Osteocyte (in vitro differentiated cells): Measurements from ENCODE around the gene EXOC6B. TPM values are rescaled to one million over a fixed set of nuclear protein-coding genes. Genes with fewer than 3 reads are reported as not detected.
A peak's percentile ranks its signal among the peaks of the same experiment; 100 is the strongest.

Source experiments
- DNase-seq: peaks from one replicate; pipeline ENCODE4 v3.0.0; 2021; ENCODE audit warnings: mixed read lengths; ENCODE audit not compliant: unreplicated experiment; ENCODE audit errors: extremely low spot score
- H3K27ac Mint-ChIP-seq: one replicate; pipeline ENCODE4 v1.8.0; 2021; ENCODE audit warnings: mild to moderate bottlenecking, mixed read lengths; ENCODE audit not compliant: unreplicated experiment
- H3K27me3 Mint-ChIP-seq: one replicate; pipeline ENCODE4 v1.8.0; 2021; ENCODE audit warnings: mixed read lengths; ENCODE audit not compliant: unreplicated experiment
- H3K36me3 Mint-ChIP-seq: one replicate; pipeline ENCODE4 v1.8.0; 2021; ENCODE audit warnings: mixed read lengths; ENCODE audit not compliant: unreplicated experiment
- H3K4me1 Mint-ChIP-seq: one replicate; pipeline ENCODE4 v1.8.0; 2021; ENCODE audit warnings: mixed read lengths; ENCODE audit not compliant: unreplicated experiment
- H3K4me3 Mint-ChIP-seq: one replicate; pipeline ENCODE4 v1.8.0; 2021; ENCODE audit warnings: mild to moderate bottlenecking, moderate library complexity, mixed read lengths; ENCODE audit not compliant: unreplicated experiment
- H3K9me3 Mint-ChIP-seq: one replicate; pipeline ENCODE4 v1.8.0; 2021; ENCODE audit warnings: mixed read lengths; ENCODE audit not compliant: unreplicated experiment
- total RNA-seq: library from RNA; stranded (reverse); gene quantifications from 2 replicates; pipeline ENCODE4 v1.2.1, GENCODE V29; 2021
- TF ChIP-seq, protein P1 (sequence below): fragments of 200-600 bp; sonication (generic); IDR thresholded peaks from 2 replicates; pipeline ENCODE4 v1.5.0; 2021; ENCODE audit warnings: antibody characterized with exemption, mild to moderate bottlenecking, moderate library complexity

Gene EXOC6B
- total RNA-seq, 1 donor from 2014 or later, result 33.8 TPM

DNA sequence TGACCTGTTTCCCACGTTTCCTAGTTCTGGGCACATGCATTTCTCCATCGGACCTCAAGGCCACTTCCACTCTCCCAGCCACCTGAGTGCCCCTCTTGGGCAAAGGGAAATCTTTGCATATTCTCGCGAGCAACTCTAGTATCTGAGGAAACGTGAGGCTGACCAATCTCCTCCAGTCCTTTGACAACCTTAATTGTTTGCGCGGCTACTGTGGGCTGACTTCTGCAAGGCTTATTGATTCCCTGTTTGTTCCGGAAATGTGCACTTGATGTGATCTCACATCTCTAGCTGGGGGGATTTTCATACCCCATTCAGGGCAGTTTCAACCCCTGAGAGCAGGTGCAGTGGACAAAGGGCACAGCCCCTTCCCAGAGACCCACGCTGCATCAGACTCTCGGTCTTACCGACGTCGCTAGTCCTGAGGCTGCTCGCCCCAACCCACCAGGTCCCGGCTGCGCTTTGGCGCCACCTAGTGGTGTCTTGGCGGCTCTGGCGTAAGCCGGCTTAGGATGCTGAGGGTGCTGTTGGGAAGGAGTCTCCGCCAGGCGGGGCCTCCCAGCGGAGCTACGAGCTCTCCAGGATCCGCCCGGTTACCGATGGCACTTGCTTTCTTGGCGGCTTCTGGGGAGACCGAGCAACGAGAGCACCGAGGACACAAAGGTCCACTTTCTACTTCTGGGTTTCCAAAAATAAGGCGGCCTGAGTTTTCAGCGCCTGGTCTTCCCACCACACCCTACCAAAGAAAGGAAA lies 36.6 kb upstream of the EXOC6B start:
- TF ChIP-seq, protein P1, sequence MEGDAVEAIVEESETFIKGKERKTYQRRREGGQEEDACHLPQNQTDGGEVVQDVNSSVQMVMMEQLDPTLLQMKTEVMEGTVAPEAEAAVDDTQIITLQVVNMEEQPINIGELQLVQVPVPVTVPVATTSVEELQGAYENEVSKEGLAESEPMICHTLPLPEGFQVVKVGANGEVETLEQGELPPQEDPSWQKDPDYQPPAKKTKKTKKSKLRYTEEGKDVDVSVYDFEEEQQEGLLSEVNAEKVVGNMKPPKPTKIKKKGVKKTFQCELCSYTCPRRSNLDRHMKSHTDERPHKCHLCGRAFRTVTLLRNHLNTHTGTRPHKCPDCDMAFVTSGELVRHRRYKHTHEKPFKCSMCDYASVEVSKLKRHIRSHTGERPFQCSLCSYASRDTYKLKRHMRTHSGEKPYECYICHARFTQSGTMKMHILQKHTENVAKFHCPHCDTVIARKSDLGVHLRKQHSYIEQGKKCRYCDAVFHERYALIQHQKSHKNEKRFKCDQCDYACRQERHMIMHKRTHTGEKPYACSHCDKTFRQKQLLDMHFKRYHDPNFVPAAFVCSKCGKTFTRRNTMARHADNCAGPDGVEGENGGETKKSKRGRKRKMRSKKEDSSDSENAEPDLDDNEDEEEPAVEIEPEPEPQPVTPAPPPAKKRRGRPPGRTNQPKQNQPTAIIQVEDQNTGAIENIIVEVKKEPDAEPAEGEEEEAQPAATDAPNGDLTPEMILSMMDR, result peak; percentile 99
- peaks cover 8% of the 10 kb centered on the region for H3K4me1 Mint-ChIP-seq
- H3K9me3 Mint-ChIP-seq, result no peaks in the 10 kb centered on the region
- H3K27ac Mint-ChIP-seq, result no peak overlapping the region
- H3K36me3 Mint-ChIP-seq, result no peaks in the 10 kb centered on the region
- H3K27me3 Mint-ChIP-seq, result peaks cover 61% of the 10 kb centered on the region
- peak overlapping the region; percentile 67 for H3K4me3 Mint-ChIP-seq
- peak; percentile 96 for DNase-seq

GRCh38 chr2:72859831-72860262 lies 34.0 kb upstream of the EXOC6B start:
- Mint-ChIP-seq H3K27me3 (peaks cover 66% of the 10 kb centered on the region), H3K9me3 (no peaks in the 10 kb centered on the region), H3K4me3 (no peak overlapping the region), H3K4me1 (peaks cover 8% of the 10 kb centered on the region), H3K27ac (no peak overlapping the region), H3K36me3 (no peaks in the 10 kb centered on the region)
- no peak for DNase-seq
- TF ChIP-seq, protein P1, result peak; percentile 75

- TF ChIP-seq, protein P1, result no peak
- no peak for DNase-seq
- no peaks in the 10 kb centered on the region for H3K9me3 Mint-ChIP-seq
- H3K4me3 Mint-ChIP-seq, result no peak overlapping the region
- H3K27me3 Mint-ChIP-seq, result peaks cover 49% of the 10 kb centered on the region
- no peaks in the 10 kb centered on the region for H3K36me3 Mint-ChIP-seq
- H3K4me1 Mint-ChIP-seq, result no peaks in the 10 kb centered on the region
- H3K27ac Mint-ChIP-seq, result no peak overlapping the region
These were observed 25.5 kb upstream of the EXOC6B start for GRCh38 chr2:72851333-72851732.

GRCh38 chr2:72849138-72849462 lies 23.3 kb upstream of the EXOC6B start:
- Mint-ChIP-seq H3K27ac (no peak overlapping the region), H3K27me3 (peaks cover 30% of the 10 kb centered on the region), H3K9me3 (no peaks in the 10 kb centered on the region), H3K36me3 (no peaks in the 10 kb centered on the region), H3K4me3 (no peak overlapping the region), H3K4me1 (no peaks in the 10 kb centered on the region)
- DNase-seq, result no peak
- TF ChIP-seq, protein P1, result no peak

GRCh38 chr2:72848436-72849137 lies 22.8 kb upstream of the EXOC6B start:
- DNase-seq, result no peak

More at GRCh38 chr2:72848436-72849137, 22.8 kb upstream of the EXOC6B start:
- Mint-ChIP-seq H3K4me1 (no peaks in the 10 kb centered on the region), H3K27me3 (peaks cover 28% of the 10 kb centered on the region), H3K27ac (no peak overlapping the region), H3K36me3 (no peaks in the 10 kb centered on the region), H3K9me3 (no peaks in the 10 kb centered on the region), H3K4me3 (no peak overlapping the region)
- TF ChIP-seq, protein P1, result no peak
